Inferior parietal cortex (tissue), 1 donor: ENCODE measurements around the gene OAS1.

Experiments used
- DNase-seq: peaks from one replicate; pipeline ENCODE4 v3.0.0-alpha.2; 2016; ENCODE audit errors: extremely low spot score

OAS1 gene

DNA sequence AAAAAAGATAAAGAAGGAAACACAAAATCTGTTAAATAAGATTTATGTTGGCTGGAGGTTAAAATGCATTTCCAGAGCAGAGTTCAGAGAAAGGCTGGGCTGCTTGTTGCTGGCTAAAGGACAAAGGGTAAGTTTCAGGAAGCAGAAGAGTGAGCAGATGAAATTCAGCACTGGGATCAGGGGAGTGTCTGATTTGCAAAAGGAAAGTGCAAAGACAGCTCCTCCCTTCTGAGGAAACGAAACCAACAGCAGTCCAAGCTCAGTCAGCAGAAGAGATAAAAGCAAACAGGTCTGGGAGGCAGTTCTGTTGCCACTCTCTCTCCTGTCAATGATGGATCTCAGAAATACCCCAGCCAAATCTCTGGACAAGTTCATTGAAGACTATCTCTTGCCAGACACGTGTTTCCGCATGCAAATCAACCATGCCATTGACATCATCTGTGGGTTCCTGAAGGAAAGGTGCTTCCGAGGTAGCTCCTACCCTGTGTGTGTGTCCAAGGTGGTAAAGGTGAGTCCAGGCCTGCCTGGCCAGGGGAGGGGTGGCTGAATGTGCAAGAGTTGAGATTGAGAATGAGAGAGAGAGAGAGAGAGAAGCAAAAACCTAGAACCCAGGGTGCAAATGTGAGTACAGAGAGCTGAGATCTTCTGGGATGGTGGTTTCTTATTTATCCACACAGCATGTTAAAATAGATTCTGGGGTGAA is at the start of gene OAS1:
OAS1 (plus strand) TSS at position 251 of the 703 bp plus-strand sequence; CDS start at position 329, 78 bp downstream.
- DNase-seq = no peak

DNA sequence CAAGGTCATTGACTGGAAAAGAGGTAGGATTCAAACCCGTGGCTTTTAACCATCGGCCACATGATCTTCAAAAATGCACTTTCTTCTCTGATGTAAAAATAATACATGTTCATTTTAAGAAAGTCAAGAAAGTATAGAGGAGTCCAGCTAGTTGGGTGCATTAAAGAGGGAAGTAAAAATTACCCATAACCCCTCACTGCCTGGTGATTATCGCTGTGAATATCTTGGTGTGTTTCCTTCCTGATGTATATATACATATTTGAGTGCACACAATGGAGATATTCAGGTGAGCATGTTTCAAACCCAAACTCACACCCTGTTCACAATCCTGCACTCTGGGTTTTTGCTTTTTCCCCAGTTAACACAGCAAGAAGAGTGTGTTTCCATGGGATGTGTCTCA is 47.5 kb upstream of the OAS1 start:
- no peak for DNase-seq

DNA sequence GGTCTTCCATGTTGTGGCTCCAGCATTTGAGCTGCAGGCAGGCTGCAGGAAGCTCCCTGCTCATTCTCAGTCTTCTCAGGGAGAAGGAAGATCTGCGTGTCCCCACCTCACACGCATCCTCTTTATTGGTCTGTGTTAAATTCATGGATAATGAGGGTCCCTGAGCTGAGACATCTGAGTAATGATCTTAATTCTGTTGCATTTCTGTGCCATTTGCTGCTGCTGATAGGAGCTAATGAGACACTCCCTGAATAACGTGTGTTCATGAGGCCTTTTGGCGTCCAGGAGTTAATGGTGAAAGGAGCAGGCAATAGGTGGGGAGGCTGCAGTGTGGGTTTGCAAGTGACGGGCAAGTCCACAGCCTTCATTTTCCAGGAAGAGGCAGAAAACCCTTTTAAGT is 46.6 kb upstream of the OAS1 start:
- no peak for DNase-seq

DNA sequence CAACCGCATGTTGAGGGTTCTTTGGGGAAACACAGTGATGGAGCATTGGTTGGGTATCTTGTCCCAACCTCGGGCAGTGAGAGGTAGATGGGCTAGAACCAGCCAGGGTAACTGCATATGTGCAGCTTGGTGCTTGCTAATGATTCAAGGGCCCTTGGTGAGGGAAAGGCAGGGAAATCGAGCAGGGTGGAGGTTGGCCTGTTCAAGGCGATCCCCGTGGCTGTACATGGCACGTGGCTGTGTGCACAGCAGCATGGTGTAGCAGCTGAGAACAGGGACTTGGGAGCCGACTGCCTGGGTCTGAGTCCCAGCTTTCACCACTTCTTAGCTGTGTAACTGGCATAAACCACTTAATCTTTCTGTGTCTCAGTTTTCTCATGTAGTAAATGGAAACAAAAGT is 45.5 kb upstream of the OAS1 start:
- no peak for DNase-seq

DNA sequence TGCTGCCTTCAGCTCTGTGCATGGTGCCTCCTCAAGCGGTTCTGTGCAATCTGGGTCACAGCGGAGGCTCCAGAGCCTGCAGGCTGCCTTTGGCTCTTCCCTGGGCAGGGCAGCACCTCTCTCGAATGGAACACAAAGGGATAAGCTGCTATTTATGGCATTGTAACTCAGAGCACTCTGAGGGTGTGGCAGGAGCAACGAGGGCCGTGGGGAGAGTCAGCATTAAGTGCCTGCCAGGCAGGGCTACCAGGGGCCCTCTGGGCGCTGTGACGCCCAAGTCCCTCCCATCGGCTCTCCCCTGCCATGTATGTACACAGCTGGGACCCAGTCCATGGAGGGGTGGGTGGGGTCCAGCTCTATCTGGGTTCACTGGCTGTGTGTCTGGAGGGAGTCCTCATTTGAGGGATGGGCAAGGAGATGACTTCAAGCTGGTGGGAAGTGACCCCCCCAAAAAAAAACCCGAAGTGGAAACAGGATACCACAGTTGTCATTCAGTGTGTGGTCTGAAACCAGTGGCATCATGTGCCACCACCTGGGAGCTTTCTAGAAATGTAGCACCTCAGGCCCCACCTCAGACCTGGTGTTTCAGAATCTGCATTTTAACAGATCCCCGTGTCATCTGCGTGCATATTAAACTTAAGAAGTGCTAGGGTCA is 44.0 kb upstream of the OAS1 start:
- no peak for DNase-seq

GRCh38 chr12:112868459-112869041 is 38.2 kb upstream of the OAS1 start:
- DNase-seq = no peak

DNA sequence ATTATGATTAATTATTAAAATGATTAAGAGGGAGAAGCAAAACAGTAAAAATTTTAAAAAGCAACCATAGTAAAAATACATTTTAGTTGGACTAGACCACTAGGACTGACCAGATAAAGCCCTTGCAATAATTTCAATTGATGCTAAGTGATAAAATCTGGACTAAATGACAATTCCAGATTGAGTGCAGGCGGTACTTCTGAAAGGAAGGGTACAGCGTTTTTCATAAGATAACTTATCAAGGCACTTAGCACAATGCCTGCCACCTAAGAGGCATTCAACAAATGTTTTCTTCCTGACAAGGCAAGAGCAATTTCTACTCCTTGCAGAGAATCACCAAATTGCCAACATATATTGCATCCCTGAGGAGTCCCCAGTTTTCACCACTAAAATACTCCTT is 37.7 kb upstream of the OAS1 start:
- no peak for DNase-seq

DNA sequence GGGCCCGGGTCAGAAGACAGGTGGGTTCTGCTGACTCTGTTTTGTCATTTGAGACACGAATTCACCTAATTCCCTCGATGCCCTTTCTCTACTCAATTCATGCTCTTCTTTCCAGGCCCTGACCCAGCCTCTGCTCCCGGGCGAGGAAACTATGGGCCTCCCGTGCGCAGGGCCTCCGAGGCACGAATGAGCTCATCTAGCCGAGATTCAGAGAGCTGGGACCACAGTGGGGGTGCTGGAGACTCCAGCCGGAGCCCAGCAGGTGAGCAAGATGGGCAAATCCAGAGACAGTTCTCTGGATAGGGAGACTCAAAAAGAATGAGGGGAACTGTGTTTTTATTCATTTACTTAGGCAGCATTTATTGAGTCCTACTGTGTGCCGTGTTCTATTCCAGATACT is 37.0 kb upstream of the OAS1 start:
- no peak for DNase-seq

- no peak for DNase-seq
Measured at GRCh38 chr12:112870267-112870980, 36.3 kb upstream of the OAS1 start.

GRCh38 chr12:112875608-112876007 is 31.2 kb upstream of the OAS1 start:
- no peak for DNase-seq

GRCh38 chr12:112876506-112876905 is 30.3 kb upstream of the OAS1 start:
- DNase-seq = no peak

GRCh38 chr12:112877006-112877405 is 29.8 kb upstream of the OAS1 start:
- DNase-seq = no peak

DNA sequence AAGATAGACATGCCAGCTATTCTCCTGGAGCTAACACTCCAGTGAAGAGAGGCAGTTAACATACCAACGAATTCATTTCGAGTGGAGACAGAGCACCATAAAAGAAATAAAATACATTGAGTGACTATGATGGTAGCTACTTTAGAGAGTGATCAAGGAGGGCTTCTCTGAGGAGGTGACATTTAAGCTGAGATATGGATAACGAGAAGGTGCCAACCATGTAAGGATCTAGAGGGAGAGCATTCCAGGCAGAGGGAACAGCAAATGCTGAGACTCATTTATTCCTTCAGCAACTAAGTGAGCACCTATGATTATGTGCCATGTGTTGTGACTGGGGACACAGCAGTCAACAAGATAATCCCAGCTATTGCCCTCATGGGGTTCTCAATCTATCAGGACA is 28.3 kb upstream of the OAS1 start:
- DNase-seq = no peak

GRCh38 chr12:112879191-112879705 is 27.5 kb upstream of the OAS1 start:
- no peak for DNase-seq

DNA sequence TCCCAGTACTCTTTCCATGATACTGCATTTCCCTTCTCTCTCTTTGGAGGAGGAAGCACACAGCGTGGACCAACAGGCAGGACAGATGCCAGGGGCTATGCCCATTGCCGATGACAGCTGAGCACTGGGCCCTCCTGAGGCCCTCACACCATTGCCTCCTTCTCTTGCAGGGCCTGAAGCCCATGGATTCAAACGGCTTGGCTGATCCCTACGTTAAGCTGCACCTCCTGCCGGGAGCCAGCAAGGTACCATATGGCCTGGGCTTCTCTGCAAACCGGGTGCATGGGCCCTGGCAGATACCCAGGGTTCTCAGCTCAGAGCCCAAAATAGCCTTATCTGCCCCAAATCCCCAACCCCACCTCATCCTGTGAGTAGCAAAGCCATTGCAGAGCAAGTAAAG is 25.2 kb upstream of the OAS1 start:
- DNase-seq = no peak

- DNase-seq = no peak
Measured at GRCh38 chr12:112885236-112885635, 21.5 kb upstream of the OAS1 start.

DNA sequence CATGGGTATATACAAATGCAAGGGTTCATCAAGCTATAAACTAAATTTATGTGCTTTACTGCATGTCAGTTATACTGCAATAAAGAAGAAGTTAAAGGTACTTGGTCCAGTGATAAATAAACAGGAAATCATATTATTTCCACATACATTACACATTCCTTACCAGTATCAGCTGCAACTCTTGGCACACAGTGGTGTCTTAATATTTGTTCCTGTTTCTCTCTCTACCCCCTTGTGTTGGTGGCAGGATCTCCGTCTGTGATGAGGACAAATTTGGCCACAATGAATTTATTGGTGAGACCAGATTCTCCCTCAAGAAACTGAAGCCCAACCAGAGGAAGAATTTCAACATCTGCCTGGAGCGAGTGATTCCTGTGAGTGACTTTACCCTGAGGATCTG is 19.2 kb upstream of the OAS1 start:
- DNase-seq = no peak

DNA sequence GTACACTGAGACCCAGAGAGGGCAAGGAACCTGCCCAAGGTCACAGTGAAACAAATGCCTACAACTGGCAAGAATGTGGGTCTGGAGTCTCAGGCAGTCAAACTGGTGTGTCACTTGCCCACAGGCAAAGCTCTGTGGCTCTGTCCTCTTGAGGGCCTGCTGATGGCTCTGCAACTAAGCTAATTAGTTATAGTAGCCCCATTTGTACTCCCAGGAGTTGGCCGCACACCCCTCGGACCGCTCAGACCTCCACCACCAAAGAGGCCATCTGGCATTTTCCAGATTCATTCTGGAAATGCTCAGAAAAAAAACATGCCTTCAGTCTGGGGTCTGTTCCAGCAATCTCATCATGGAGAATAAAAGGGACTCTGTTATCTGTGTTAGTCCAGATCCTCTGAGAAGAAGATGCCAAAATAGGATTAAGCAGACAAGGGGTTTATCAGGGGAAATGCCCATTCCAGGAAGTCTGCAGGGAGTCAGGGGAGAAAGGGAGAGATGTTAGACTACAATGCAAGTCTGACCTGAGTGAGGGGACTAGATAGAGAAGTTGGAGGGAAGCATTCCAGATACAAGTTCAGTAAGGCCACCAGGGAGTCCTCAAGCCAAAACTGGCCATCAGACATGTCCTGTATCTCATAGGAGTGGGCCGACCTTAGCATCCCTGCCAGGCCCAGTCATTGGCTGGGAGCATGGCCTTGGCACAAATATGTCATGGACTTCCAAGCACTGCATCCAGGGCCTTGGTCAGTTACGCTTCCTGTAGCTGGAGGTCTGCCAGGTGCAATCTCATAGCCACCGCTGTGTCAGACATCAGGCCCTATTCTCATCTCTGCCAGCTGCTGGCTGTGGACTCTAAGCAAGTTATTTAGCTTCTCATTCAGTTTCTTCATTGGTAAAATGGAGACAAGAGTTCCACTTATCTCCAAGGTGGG is 15.4 kb upstream of the OAS1 start:
- no peak for DNase-seq

GRCh38 chr12:112892856-112893255 is 13.9 kb upstream of the OAS1 start:
- DNase-seq = no peak

DNA sequence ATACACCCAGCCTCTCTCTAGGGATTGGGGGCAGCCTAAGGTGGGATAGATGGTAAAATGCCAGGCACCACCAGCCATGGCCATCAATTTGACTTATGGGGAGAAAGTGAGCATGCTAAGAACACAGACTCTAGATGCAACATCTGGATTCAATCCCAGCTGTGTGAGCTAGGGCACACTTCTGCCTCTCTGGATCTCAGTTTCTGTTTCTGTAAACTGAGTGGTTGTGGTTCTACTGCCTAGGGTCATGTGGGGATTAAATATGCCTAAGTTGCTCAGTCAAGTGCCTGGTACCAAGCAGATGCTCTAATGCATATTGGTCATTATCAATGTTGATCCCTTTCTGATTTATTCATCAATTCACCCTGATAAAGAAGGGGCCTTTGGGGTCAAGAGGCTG is 12.6 kb upstream of the OAS1 start:
- no peak for DNase-seq

GRCh38 chr12:112898380-112898779 is 8.4 kb upstream of the OAS1 start:
- no peak for DNase-seq
